HG02943 (cell line): Measurements from ENCODE around the gene AQP2.

Experiments used
- ATAC-seq: cut with Tn5 transposase; IDR thresholded peaks from one replicate; pipeline ENCODE4 v1.9.1; 2021; ENCODE audit warnings: mild to moderate bottlenecking, low read depth, moderate library complexity; ENCODE audit not compliant: unreplicated experiment

The AQP2 gene

DNA sequence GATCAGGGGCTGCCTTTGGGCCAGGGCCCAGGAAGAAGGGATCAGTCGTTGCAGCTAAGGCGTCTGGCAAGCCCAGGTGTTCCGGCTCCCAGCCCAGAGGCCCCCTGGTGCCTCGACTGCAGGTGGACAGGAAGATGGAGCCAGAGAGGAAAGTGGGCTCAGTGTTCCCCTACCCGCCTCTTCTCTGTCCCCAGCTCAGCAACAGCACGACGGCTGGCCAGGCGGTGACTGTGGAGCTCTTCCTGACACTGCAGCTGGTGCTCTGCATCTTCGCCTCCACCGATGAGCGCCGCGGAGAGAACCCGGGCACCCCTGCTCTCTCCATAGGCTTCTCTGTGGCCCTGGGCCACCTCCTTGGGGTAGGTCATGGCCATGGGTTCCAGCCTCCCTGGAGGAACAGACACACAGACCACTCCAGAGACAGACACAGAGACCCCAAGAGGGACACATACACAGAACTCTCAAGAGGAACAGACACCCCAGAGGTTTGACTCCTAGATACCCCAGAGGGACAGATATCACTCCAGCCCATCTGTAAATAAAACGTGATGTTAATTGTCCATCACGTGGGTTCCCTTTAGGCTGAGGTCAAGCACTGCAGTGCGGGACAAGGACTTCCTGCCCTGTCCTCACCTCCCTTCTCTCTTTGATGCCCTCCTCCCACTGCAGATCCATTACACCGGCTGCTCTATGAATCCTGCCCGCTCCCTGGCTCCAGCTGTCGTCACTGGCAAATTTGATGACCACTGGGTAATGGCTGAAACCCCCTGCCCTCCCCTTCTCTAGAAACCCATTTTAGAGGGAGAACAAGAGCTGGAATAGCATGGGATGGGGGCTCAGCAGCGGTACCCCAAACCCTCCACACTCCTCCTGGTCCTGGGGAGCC lies 3.7 kb downstream of the AQP2 start:
- no peak for ATAC-seq

DNA sequence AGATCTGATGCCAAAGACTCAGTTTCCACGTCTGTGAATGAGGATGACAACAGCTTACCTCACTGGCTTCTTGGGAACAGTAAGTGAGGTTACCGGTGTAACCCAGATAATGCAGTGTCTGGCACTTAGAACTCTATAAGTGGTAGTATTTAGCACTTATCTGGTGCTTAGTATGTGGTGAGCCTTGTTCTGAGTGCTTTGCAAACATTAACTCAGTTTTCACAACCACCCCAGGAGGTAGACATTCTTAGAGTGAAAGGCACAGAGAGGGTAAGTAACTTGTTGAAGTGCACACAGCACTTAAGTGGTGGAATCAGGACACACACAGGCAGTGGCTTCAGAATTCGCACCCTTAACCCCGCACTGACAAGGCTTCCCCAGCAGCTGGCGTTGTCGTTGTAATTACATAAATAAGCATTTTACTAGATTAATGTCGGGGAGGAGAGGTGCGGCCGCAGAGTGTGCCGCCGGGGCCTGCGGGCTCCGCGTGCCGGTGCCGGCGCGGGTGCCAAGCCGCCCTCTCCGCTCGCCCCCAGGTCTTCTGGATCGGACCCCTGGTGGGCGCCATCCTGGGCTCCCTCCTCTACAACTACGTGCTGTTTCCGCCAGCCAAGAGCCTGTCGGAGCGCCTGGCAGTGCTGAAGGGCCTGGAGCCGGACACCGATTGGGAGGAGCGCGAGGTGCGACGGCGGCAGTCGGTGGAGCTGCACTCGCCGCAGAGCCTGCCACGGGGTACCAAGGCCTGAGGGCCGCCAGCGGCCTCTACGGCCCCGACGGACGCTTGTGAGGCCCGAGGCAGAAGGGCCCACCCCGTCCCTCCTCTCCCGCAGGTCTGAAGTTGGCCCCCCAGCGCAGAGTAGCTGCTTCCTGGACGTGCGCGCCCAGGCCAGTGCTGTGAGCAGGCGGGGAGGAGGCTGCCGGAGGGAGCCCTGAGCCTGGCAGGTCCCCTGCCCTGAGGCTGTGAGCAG lies 4.6 kb downstream of the AQP2 start:
- no peak for ATAC-seq

- ATAC-seq: no peak
Measured at GRCh38 chr12:49955899-49956662, 5.5 kb downstream of the AQP2 start.

DNA sequence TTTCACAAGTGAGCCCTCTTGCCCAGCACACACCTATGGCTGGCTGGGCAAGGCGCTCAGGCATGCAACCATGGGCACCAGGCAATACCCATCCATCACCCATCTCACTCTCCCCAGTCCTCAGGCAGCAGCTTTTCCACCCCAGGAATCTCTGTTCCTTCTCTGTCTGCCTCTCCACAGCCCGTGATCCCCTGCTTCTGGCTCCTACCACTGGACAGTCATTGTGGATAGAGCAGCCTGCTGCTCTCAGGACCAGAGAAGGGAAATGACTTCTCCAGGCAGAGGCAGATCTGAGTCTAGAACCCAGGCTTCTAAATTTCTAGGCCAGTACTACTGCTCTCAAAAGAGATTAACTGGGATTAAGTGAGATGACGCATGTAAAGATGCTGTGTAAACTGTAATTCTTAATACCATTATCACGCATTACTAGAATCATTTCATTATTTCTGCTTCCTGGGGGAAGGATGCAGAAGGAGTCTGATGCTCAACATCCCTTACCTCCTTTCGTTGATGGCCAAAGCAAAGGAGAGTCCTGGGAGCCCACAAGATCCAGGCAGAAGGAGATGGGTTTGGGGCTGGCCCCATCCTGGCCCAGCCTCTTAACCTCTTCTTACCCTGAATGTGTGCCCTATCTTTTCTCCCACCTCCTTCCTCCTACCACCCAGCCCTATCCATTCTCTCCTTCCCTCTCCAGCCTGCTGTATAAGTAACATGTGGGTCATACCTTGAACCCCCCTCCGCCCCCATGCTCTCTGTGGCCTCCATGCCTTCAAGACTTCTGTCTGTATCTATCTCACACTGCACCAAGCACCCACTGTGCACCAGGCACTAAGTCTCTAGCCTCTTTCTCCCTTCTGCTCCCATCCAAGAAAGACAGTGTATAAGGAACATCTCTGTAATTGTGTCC lies 6.4 kb downstream of the AQP2 start:
- no peak for ATAC-seq

- no peak for ATAC-seq
Measured at GRCh38 chr12:49957570-49957967, 7.0 kb downstream of the AQP2 start.

DNA sequence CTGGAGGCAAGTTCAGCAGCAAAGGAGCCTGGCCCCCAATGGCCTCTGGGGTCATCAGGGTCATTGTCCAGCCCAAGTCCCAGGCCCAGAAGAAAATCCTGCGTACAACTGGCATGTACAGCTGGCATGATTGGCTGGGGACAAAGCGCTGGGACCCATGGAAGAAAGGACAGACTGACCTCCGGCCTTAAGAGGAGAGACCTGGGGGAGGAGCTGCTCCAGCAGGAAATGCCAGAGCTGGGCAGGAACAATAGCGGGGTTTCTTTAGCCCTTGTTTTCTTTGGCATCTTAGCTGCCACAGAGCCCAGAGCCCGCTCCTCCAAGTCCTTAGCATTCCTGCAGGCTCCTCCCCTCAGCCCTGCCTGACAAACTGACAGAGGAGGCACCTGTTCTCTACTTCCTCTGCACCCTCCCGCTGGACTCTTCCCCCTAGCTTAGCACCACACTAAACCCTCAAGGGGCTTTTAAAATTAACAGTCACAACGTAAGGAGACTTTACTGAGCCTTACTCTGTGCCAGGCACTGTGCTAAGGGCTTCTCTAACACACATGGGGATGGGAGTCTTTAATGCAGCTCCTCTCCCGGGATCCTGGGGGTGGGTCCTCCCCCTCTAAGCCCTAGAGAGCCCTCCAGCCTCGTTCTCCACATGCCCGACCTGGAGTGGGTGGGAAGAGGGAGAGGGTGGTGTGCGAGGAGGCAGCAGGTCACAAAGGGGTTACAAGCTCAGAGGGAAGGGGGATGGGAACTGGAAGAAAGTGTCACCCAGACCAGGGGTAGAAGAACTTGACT lies 9.3 kb downstream of the AQP2 start:
- ATAC-seq: no peak

GRCh38 chr12:49960474-49961110 lies 10.1 kb downstream of the AQP2 start:
- ATAC-seq: no peak

- ATAC-seq: no peak
Measured at GRCh38 chr12:49961111-49961922, 10.8 kb downstream of the AQP2 start, which contains the start of gene AQP5. TSS of gene AQP5 (plus strand) at chr12:49961872. CDS start at chr12:49962018, 146 bp downstream.

- no peak for ATAC-seq
Measured at GRCh38 chr12:49961993-49962764, 11.6 kb downstream of the AQP2 start.

DNA sequence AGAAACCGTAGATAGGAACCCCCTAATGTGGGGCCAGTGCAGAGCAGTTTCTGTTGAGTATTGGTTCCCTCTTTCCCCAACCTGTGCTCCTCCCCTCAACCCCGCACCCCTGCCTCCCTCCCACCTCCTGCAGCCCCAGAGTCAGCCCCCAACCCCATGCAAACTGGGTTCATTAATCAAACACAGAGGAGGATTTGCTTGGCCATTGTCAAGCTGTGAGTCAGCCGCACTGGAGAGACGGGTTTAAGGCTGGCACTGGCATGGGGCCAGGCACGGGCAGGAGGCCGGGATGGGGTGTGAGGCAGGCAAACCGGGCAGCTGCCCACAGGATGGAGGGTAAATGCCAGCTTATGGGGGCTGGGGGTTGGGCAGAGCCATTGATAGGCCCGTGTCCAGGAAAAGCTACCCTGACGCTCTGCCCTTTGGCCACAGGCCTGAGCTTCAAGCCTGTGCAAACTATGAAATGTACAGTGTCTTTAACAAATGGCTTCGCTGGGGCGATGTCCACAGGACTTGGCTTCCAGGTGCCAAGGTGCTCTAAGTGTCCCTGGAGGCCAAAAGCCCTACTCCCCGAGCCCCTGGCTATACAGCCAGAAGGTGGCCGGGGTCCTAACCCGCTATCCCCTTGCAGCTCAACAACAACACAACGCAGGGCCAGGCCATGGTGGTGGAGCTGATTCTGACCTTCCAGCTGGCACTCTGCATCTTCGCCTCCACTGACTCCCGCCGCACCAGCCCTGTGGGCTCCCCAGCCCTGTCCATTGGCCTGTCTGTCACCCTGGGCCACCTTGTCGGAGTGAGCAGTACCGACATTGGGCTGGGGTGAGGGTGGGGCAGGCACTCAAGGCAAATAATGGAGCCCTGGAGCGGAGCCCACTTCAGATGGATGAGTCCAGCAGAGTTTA lies 12.6 kb downstream of the AQP2 start:
- no peak for ATAC-seq

- no peak for ATAC-seq
Measured at GRCh38 chr12:49963976-49964815, 13.7 kb downstream of the AQP2 start.

GRCh38 chr12:49964849-49965624 lies 14.5 kb downstream of the AQP2 start:
- ATAC-seq: no peak

DNA sequence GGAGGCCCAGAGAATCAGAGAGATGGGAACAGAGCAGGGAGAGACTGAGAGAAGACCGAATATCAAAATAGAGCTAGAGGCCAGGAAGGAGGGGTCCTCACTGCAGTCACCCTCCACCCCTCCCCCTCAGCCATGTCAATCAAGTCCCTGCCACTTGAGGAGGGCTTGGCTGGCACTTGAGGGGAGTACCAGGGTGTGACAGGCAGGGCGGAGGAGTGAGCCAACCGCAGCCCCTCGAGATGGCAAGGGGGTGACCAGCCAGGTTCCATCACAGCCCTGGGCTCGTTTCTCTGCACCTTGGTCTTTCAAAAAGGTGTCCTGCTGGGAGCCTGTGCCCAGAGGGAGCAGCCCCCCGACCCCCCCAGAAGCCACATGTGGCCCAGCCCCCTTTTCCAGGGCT lies 15.3 kb downstream of the AQP2 start:
- ATAC-seq: no peak

DNA sequence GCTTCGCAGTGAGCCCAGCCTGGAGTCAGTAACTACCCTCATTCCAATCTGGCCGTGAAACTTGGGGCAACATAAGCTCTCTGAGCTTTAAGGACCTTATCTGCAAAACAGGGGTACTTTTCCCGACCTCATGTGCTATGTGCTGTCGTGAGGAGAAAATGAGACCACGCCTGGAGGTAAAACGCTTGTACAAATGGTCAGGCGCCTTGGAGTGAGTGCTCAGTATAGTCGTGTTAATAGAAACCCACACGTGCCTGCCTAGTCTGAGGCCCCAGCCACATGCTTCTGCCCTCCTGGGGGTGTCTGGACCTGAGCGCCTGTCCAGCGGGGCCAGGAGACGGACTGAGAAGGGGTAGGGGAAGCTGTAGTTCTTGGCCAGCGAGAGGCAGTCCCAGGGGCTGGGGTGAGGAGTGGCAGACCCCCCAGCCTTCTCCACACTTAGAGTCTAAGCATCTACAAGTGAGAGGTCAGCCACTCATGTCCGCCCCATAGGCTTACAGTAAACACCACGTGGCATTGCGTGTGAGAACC lies 16.0 kb downstream of the AQP2 start:
- no peak for ATAC-seq
